SK-N-SH (cell line): ENCODE results near the gene SLC24A3.

Experiments
- EZH2phosphoT487 ChIP-seq: fragments of 200-600 bp; sonication (generic); IDR thresholded peaks from 2 replicates; pipeline ENCODE4 v1.6.1; 2017; ENCODE audit warnings: low read depth, mixed run types, mild to moderate bottlenecking, antibody characterized with exemption, moderate library complexity, borderline replicate concordance
- GABPA ChIP-seq: IDR thresholded peaks from 2 replicates; pipeline ENCODE4 v1.4.0; 2012; ENCODE audit warnings: low read depth, mild to moderate bottlenecking
- MXI1 ChIP-seq: IDR thresholded peaks from 2 replicates; pipeline ENCODE4 v1.6.1; 2012; ENCODE audit warnings: mild to moderate bottlenecking, low read depth, low read length, improper control_type of control experiment
- SMC3 ChIP-seq: IDR thresholded peaks from 2 replicates; pipeline ENCODE4 v1.6.1; 2012; ENCODE audit warnings: low read depth, low read length, improper control_type of control experiment
- TEAD4 ChIP-seq: IDR thresholded peaks from 2 replicates; pipeline ENCODE4 v1.4.0; 2012; ENCODE audit warnings: mild to moderate bottlenecking, borderline replicate concordance; ENCODE audit not compliant: insufficient read depth
- TF ChIP-seq, protein P1 (sequence below): IDR thresholded peaks from 2 replicates; pipeline ENCODE4 v1.4.0; 2012; ENCODE audit warnings: low read depth
- TF ChIP-seq, protein P2 (sequence below): fragments of 200-600 bp; sonication (generic); IDR thresholded peaks from 2 replicates; pipeline ENCODE4 v1.6.1; 2017; ENCODE audit warnings: antibody characterized with exemption, mild to moderate bottlenecking, moderate library complexity

DNA sequence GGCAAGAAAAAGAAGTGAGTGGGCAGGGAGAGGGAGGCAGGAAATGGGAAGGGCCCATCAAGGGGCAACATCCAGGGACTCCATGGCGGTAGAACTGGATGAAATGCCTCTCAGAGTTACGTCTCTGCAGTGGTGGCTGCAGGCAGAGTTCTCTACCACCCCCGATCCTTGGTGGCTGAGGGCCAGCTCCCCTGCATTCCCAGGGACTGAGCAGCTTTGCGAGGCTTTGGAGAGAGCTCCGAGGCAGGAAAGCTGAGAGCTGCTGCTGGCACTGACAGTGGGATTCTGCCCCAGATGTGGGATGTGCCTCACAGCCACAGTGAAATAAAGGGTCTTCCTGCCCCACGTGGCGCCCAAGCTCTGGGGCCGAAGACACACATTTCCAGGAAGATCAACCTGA, 236.6 kb downstream of the SLC24A3 start:
- TF ChIP-seq, protein P1, sequence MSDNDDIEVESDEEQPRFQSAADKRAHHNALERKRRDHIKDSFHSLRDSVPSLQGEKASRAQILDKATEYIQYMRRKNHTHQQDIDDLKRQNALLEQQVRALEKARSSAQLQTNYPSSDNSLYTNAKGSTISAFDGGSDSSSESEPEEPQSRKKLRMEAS, result no peak
- TF ChIP-seq MXI1 (no peak), GABPA (no peak), SMC3 (no peak), TEAD4 (no peak), EZH2phosphoT487 (no peak)
- TF ChIP-seq, protein P2, sequence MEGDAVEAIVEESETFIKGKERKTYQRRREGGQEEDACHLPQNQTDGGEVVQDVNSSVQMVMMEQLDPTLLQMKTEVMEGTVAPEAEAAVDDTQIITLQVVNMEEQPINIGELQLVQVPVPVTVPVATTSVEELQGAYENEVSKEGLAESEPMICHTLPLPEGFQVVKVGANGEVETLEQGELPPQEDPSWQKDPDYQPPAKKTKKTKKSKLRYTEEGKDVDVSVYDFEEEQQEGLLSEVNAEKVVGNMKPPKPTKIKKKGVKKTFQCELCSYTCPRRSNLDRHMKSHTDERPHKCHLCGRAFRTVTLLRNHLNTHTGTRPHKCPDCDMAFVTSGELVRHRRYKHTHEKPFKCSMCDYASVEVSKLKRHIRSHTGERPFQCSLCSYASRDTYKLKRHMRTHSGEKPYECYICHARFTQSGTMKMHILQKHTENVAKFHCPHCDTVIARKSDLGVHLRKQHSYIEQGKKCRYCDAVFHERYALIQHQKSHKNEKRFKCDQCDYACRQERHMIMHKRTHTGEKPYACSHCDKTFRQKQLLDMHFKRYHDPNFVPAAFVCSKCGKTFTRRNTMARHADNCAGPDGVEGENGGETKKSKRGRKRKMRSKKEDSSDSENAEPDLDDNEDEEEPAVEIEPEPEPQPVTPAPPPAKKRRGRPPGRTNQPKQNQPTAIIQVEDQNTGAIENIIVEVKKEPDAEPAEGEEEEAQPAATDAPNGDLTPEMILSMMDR, result no peak
